ENCODE data around the gene ARHGDIB.

ARHGDIB gene

DNA sequence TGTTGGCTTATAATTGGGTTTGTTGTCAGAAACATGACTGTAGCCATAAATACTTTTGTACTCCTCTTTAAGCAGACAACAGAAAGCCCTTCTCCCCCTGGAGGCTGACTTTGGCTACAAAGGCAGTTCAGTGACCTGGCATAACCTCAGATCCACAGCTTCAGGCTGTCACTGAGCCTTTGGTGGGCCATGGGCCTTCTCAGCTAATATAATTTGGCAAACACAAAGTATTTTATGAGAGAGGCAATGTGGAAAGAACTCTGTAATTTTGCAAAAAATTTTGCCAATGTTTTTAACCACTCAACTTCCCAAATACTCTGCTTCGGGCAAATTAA lies 60.2 kb downstream of the ARHGDIB start:
- TF ChIP-seq CTCF (IDR thresholded peaks at IDR 0.05; ENCODE audit: low read depth, low read length, missing control alignments): peak; percentile 15
- no peak overlapping the region for H3K4me3 ChIP-seq (replicated peaks; ENCODE audit: low read depth, low read length)
- no peak for DNase-seq (ENCODE audit: extremely low read depth, low read depth)

DNA sequence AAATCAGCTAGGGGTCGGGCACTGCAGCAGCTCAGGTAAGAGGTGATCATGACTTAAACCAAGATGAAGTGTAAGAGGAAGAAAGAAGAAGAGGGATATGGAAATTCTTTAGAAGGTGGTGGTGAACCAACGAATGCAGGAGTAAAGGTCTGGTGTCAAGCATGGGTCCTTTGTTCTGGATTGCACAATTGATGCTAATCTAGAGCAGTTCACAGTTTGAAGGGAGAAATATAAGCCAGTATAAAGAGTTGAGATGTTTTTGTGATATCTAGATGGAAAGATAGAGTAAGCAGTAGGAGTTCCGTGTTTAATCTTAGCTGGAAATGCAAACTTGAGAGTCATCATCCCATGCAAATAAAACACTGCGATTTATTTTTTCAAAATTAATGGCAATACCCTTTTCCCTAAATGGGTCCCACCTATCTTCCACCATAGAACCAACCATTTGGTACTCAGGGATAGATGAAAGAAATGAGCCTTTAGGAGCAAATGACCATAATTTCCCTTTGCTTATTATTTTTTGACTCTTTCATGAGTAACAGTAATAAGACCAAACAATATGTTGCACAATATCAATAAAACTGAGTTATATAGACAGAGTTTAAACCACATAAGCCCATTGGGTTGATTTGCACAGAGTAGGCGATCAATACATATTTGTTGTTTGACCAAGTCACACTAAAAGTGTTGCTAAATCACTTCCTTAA lies 60.7 kb downstream of the ARHGDIB start:
- TF ChIP-seq CTCF (IDR thresholded peaks at IDR 0.05; ENCODE audit: low read depth, low read length, missing control alignments): no peak
- DNase-seq (ENCODE audit: extremely low read depth, low read depth): no peak

GRCh38 chr12:14896521-14897169 lies 64.8 kb downstream of the ARHGDIB start:
- H3K4me3 ChIP-seq (replicated peaks; ENCODE audit: low read depth, low read length): no peak overlapping the region
- DNase-seq (ENCODE audit: extremely low read depth, low read depth): no peak
- TF ChIP-seq CTCF (IDR thresholded peaks at IDR 0.05; ENCODE audit: low read depth, low read length, missing control alignments): no peak

More for the DNA sequence above, 60.7 kb downstream of the ARHGDIB start:
- H3K4me3 ChIP-seq (replicated peaks; ENCODE audit: low read depth, low read length): no peak overlapping the region

GRCh38 chr12:14893506-14894250 lies 67.7 kb downstream of the ARHGDIB start:
- DNase-seq (ENCODE audit: extremely low read depth, low read depth): no peak
- TF ChIP-seq CTCF (IDR thresholded peaks at IDR 0.05; ENCODE audit: low read depth, low read length, missing control alignments): no peak
- H3K4me3 ChIP-seq (replicated peaks; ENCODE audit: low read depth, low read length): no peak overlapping the region

DNA sequence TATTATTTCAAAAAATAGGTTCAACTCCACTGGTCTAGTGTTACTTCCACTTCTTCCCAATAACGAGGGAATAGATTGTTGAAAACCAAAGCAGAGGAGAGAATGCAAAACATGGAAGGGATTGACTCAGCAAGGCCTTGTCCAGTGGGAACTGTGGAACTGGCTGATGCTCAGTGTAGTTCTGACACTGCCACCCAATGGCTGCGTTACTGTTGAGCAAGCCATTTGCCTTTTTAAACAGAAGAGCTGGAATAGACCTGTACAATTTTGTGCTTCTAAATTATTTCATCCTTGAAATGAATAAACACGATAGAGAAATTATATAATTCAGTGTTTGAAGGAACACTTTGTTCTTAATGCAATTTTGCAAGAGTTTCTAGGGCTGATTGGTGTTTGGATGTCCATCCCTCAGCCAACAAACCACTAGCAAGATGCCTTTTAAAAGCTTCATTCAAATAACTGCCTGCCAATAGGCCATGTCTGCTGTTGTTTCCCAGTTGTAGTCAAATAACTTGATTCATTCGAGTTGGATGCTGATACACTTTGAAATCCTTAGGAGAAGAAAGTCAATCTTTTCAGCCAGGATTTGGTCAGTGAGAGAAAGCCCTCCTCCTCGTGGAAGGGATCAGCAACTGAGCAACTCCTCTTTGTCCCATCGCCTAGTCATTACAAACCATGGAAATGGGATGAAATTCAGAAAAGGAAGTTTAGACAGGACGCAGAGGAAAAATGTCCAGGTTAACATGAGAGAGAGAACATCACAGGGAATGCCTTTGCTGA lies 68.5 kb downstream of the ARHGDIB start:
- no peak for DNase-seq (ENCODE audit: extremely low read depth, low read depth)
- peak; percentile 6 for TF ChIP-seq CTCF (IDR thresholded peaks at IDR 0.05; ENCODE audit: low read depth, low read length, missing control alignments)
- no peak overlapping the region for H3K4me3 ChIP-seq (replicated peaks; ENCODE audit: low read depth, low read length)
